ENCODE measurements around the gene CTRL.

DNA sequence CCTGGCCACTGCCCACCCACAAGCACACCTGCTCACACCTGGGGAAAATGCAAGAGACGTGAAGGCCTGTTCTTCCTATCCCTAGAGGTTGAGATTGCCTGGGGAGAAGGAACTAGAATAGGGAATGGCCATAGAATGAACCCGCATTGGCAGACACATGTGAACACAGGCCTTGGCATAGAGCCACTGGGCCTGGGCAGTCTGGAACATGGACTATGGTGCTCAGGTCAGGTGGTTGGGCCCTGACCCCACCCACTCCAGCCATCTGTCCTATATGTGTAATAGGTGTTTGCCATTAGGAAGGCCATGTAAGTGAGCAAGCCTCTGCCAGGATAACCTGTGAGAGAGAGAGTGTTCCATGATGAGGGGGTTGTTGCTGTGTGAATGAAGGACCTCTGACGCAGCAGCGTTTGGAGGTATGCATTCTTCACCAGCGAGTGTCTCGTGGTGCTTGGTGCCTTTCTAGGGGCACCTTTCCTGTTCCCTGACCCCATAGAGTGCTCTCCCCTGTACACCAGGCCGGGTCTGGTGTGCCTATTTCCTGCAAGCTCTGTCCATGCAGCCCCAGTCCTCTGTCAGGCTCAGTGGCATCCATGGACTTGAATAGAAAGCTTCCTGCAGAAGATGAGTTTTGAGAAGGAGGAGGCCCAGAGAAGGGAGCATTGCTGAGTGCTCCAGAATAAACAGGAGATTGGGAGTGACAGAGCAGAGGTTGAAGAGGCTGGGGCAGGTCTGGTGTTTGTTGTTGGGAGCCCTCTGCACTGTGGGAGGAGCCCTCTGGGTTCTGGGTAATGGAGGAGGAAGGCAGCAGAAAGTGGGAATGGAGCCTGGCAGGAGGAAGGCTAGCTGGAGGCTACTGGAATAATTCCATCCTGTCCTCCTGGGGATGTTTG is 15.6 kb downstream of the CTRL start:
- TF ChIP-seq CTCF (IDR thresholded peaks at IDR 0.05; ENCODE audit: insufficient read depth, low read depth, low read length) = no peak
- TF ChIP-seq EZH2 (IDR thresholded peaks at IDR 0.05; ENCODE audit: insufficient read depth, low read length) = no peak

All from astrocyte (in vitro differentiated cells and primary cell).